ENCODE data around the gene CACNA1E.

CACNA1E gene

DNA sequence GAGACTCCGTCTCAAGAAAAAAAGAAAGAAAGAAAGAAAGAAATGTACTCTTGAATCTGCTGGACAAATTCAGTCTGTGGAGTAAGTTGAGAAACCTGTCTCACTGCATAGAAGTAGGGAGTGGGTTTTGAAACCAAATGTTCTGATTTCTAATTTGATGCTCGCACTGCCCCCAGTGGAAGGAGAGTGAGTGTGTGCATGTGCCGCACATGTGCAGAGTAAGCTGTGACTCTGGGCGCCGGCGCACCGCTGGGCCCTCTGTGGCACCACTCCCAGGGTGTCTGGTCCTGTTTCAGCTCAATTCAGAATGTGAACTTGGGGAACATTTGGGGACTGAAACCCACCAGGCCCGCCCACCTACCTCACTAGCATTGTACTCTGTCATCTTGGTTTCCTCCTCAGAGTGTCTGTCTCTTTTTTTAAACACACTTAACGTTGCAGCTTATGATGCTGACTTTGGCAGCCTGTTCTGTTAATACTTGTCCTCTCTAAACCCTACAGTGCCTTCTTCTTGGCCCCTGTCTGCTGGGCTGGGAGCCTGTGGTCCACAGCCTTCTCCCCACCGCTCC lies 104.6 kb downstream of the CACNA1E start:
- DNase-seq (ENCODE audit: low spot score), result peak; percentile 41

DNA sequence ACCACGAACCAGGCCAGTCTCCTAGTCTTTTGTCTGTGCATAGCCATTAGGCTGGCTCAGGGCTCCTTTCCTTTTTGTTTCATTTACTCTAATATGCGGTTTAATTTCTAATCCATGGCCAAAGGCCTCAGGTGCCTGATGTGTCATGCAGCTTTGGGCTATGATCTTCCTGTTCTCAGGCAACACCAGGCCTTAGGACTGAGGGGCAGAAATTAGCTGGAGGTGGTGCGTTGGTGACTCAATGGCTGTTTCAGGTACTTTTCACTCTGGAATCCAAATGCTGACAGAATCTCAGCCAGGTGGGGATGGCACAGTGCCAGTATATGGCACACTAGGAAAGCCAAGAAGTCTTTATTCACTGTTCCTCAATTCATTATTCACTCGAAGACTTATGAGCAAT lies 105.3 kb downstream of the CACNA1E start:
- no peak for DNase-seq (ENCODE audit: low spot score)

DNA sequence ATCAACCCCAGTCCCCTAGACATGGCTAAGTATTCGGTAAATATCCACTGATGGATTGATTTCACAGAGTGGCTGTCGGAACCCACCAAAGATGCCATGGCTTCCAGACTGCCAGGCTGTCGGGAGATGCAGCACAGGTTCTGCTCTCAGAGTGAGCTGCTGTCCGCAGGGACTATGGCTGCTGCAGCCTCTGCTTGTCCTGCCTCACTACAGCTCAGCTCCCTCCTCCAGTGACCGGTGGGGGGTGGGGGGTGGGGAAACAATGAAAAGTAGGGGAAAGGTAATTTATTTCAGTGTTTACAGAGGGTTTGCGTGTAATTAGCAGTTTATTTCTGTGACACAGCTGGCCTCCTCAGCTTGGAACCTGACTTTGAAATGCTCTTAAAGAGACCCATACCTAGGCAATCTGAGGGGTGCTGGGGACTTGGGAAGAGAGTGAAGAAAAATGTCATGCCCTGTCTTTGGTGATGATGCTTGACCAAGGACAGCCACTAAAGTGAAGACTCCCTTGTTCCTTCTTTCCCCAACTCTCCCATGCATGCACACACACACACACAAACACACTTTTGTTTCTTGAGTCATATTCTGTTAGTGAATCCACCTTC lies 109.0 kb downstream of the CACNA1E start:
- peak; percentile 42 for DNase-seq (ENCODE audit: low spot score)

DNA sequence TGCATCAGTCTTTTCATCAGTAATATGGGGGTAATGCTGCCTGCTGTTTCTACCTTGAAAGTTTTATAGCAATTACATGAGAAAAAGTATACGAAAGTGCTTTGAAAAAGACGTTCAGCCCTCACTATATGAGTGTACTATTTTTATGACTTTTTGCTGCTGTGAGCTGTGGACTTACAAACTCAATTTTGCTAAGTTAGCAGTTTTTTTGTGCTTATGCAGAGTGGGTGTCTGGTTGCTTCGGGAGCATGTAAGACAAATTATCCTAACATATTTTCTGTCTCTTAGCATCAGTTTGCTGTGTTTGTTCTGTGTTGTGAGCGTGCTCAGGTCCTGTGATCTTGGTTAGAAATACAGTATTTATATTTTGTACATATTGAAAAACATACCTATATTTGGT lies 109.7 kb downstream of the CACNA1E start:
- DNase-seq (ENCODE audit: low spot score), result no peak

DNA sequence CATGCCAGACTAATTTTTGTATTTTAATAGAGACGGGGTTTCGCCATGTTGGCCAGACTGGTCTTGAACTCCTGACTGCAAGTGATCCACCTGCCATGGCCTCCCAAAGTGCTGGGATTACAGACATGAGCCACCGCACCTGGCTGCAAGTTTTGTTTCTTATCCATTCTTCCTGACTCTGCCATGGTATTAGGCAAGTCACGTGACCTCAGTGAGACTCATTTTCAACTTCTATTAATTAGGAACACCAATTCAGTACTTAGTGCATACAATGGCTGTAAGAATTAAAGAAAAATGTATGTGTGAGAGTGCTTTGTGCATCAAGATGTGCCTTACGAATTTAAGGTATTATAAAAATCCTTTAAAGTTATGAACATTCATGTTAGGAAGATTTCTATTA lies 111.2 kb downstream of the CACNA1E start:
- no peak for DNase-seq (ENCODE audit: low spot score)

DNA sequence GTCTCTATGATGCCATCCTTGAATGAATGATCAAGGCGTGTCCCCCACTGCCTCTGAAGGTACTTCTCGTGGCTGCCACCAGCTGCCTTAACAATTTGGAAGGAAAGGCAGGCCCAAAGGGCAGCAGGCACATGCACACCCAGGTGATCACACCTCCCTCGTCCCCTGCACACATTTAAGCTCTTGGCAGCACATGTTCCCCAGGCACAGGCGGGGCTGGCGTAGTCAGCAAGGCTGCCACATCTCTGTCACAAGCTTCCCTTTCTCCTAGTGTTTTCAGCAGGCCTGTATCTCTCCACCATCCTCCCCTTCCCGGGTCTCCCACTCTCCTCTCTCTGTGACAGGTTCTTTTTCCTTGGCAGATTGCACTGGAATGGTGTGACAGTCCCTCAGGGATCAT lies 111.9 kb downstream of the CACNA1E start:
- no peak for DNase-seq (ENCODE audit: low spot score)

DNA sequence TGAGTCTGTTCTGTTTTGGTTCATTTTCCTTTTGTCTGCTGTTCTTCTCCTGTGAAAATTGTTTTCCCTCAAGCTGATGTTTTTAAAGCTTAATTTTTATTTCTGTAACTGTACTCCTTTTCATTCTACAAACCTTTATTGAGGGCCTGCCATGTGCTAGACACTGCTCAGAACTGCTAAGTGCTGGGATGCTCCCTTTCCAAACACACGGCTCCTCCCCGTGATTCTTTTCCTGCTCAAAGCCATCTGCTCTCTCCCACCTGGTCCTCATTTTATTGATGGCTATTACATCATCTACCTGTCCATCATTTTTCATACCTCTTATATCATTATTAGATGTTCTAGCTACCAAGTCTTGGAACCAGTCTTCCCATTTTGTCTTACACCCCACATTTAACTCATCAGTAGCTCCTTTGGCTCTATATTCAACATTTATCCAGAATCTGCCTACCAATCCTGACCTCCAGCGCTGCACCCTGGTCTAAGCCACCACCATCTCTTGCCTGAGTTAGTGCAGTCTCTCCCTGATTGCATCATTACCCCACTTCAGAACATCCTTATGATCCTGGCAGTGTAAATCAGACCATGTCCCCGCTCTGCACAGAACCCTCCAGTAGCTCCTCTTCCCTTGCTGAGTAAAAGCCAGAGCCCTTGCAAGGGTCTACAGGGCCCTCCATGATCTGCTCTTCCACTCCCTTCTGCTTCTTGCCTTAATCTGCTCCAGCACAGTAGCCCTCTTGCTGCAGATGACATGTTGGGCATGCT lies 118.1 kb downstream of the CACNA1E start:
- DNase-seq (ENCODE audit: low spot score), result no peak

DNA sequence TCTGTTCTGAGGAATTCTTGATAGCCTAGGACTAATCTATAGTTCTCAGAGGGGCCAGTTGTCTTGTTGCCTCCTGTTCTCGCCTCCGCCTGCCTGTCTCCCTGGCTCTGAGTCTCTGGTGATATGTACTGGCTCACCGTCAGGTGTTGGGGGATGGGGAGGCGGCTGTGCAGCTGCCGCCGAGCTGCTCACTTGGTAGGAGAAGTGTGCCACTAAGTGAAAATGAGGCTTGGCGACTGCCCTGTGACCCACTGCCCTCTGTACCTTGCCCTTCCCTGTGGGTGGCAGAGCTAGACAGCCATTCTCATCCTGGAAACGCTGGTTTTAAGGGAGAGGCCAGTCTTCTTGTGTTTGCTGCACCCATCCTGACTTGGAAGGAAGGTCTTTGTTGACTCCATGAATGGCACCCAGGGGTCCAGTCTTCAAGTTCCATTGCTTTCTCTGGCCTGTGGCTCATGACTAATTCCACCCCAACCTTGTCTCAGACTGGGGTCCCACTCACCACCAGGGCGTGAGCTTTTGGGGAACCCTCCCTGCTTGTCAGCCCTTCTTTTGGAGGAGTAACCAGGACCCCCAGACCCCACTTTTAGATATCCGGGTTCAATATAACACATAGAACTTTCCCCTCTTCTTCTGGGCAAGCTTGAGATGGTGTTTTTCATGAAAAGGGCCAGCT lies 120.6 kb downstream of the CACNA1E start:
- no peak for DNase-seq (ENCODE audit: low spot score)

DNA sequence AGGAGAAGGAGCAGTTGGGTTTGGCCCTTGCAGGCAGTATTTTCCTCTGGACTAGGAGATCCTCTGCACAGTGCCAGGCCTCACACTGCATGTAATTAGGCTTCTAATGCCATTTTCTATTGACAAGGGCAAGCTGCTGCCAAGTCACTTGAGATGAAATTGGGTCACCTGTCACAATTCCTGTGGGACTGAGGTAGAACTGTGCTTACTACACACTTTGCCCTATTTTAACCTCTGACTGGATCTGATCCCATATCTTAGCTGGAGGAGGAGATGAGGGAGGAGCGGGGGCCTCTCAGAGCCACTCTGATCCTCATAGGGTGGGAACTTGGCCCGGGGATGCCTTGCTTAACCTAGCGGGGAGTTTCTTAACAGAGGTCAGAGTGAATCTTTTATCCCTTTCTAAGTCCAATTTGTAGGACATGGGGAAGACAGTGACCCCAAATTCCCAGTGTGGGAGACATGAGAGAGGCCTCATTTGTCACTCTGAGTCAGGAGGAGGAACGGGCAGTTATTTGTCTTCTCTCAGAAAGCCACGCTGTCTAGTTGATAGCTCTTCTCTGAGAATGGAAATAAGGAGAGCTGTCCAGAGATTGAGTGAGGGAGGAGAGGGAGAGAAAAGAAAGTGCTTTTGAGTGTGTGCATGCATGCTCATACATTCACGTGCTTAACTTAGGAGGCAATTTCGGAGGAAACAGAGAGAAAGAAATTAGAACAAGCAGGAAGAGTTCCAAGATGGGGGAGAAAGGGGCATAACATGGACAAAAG lies 121.3 kb downstream of the CACNA1E start:
- DNase-seq (ENCODE audit: low spot score), result no peak

DNA sequence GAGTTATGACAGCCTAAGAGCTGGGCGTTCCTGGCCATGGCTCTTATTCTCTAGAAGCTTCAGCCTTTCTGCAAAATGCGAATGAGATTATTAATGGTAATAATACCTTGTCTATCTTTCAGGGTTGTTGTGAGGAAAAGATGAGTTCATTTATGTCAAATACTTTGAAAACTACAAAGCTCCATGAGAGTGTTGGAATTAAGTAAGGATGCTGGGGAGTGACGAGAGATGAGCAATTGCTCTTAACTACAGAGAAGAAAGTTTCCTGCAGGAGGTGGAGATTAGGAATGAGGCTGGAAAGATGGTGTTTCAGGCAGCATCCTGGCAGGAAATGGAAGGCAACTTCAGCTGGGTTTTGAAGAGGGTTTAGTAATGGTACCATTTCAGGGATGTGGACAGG lies 124.2 kb downstream of the CACNA1E start:
- DNase-seq (ENCODE audit: low spot score), result no peak

DNA sequence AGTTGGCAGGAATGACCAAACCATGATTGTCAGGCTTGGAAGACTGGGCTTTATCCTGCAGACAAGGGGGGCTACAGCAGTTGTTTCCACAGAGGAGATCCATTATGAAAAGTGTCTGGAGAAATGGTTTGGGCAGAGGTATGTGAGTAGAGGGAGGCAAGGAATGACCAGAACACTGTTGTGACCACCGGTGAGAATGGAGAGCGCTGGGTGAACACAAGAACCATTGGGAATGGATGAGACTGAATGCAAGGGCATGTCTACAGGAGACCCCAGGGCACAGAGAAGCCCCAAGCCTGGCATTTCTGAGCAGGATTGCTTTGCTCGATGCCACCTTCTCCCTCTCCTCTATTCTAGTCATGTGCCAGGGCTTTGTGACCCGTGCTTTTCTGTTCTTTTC lies 125.1 kb downstream of the CACNA1E start:
- no peak for DNase-seq (ENCODE audit: low spot score)

DNA sequence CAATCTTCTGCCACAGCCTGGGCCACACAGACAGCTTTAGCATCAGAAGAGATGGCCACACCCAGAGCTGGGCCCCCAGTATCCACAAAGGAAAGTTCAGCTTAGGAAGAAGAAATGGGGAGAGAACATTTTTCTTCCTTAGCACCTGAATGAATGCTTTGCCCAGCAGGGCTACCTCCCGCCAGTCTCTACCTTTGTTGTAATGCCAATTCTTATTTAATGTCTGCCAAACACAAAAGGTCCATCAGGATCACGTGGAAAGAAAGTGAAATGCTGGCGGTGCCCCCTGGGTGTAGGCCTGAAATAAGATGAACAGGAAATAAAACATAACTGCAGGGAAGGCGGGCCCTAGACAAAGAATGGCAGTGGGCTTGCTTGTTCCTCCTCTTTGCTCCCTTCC lies 125.6 kb downstream of the CACNA1E start:
- peak; percentile 33 for DNase-seq (ENCODE audit: low spot score)

DNA sequence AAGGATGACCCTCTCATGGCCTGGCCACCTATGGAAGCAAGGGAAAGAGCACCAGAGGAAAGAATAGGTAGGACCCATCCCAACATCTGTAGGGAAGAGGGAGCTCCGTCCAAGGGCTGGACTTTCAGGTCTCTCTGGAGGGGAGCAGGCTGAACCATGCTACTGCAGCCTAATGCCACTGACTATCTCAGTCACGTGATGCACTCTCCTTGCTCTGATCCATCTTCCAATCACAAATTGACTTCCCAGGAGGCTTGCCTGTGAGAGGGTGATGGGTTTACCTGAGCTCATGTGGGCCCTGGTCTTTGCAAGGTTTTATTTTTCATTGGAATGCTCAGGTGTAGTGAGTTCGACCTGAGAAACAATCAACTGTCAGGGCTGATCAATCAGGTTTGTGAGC lies 128.8 kb downstream of the CACNA1E start:
- DNase-seq (ENCODE audit: low spot score), result no peak

DNA sequence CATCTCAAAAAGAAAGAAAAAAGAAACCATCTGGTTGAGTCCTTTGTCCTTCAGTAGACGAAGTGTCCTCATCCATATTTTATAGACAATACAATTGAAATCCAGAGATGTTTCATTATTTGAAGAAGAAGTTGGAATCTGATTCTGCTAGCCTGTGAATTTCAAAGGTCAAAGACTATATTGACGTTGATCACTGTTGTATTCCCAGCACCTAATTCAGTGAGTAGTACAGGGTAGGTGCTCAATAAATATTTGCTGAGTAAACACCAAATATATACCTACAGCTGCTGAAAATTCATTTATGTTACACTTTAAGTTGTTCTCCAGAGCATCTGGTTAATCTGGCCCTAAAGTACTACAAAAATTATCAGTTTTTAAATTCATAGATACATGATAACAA lies 135.2 kb downstream of the CACNA1E start:
- no peak for DNase-seq (ENCODE audit: low spot score)

DNA sequence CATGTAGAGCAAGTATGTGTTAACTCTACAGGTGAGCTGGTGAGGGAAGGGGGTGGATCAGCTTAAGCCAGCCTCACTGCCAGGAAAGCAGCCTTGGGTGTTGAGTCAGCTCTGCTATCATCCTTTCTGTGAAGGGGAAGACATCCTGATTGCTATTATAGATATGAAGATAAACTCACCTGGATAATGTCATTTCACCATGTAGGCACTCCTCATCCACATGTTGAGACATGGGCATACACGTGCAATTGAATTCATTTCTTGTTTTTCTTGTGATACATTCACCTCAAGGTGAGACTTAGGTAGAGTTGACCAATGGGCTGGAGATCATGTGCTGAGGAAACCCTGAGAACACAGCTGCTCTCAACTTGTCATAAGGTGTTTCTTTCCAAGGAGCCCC lies 136.9 kb downstream of the CACNA1E start:
- no peak for DNase-seq (ENCODE audit: low spot score)

DNA sequence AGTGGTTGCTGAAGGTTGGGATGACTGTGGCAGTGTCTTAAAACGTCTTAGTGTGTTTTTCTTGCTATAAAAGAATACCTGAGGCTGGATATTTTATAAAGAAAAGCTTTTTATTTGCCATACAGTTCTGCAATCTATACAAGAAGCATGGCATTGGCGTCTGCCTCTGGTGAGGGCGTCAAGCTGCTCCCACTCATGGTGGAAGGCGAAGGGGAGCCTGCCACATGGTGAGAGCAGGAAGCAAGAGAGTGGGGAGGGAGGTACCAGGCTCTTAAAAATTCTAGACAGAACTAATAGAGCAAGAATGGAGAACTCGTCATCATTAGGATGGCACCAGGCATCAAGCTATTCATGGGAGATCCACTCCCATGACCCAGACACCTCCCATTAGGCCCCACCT lies 140.5 kb downstream of the CACNA1E start:
- no peak for DNase-seq (ENCODE audit: low spot score)

DNA sequence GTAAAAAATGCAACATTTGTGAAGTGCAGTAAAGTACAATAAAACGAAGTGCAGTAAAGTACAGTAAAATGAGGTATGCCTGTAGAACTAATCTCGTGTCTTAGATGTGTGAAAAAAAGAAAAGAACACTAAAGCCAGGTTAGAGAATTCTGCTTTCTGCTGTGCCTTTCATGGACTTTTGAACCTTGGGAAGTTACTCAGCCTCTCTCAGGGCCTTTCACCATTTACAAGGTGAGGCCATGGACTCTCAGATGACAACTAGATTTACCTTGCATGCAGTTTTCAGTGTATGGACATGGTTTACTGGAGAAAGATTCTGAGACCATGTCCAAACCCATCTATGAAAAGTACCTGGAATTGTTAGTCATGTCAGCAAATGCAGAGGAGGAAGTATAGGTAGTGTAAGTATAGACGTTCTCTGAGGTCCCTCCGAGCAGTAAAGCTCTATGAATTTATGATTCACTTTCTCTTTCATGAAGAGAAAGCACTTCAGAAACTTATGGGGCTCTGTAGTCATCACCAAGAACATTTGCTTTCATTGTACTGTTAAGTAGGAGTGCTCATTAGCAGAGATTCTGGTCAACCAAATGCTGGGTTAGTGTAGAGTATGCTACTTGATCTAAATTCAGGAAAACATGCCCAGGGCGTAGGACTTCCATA lies 143.1 kb downstream of the CACNA1E start:
- no peak for DNase-seq (ENCODE audit: low spot score)

DNA sequence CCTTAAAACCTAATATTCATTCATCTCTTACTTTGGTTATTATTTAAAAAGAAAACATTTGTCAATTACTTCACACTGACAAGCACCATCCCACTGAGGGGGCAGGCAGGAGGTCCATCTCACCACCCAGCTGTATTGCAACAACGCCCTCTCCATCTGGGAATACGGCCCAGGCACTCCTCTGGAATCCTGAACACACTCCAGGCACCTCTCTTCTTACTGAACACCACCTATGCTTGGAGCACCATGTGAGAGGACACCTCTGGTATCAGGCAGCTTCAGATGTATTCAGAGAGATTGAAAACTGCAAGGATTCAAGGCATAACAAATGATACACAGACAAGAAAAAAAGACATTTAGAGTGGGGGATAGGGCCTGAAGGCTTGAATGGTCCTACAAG lies 147.1 kb downstream of the CACNA1E start:
- DNase-seq (ENCODE audit: low spot score), result no peak

DNA sequence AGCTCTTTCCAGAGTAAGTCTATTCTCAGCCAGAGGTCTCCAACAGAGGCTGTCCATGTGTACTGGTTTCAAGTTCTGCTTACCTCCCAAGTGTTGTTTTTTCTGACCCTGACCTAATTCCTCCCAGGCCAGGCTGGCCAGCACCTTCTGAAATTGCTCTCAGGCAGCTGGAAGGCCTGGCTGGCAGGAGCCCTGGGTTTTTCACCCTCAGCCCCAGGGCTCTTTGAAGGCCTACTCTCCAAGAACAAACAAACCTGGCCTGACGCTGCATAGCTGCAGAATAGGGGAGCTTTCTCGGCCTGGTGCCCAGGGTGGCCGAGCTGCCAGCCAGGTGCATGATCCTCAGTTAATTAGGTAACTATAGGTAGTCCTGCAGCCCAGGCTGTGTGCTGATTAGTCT lies 147.5 kb downstream of the CACNA1E start:
- no peak for DNase-seq (ENCODE audit: low spot score)

DNA sequence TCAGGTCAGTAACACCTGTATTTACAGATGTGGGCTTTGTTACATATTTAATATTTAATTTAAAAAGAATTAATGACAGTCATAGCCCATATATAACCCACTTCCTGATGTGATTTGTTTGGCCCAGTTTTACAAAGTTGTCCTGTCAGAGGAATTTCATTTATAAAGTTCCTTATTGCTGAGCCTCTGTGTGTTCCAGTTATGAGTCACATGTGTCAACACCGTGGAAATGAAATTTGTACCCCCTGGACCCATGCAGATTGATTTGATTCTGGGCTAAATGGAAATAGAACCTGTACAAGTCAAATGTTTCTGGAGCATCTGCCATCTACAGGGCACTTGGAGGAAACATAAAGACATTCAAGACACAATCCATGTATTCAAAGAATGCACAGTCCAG lies 149.2 kb downstream of the CACNA1E start:
- DNase-seq (ENCODE audit: low spot score), result no peak

DNA sequence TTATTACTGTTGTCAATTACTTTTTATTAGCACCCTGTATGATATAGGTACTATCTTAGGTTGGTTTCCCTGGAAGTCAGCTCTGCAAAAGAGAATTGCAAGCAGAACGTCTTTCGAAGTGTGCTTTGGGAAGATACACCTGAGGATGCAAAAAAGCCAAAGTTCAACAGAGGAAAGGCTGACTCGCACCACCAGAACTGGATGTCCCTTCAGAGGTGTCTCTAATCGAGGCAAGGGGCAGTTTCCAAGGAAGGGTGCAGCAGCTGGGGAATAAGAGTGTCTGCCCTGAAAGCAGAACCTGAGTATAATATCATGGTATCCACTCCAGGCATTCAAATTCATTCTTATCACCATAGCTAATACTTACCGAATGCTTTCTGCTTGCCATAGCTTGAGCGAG lies 149.6 kb downstream of the CACNA1E start:
- no peak for DNase-seq (ENCODE audit: low spot score)

DNA sequence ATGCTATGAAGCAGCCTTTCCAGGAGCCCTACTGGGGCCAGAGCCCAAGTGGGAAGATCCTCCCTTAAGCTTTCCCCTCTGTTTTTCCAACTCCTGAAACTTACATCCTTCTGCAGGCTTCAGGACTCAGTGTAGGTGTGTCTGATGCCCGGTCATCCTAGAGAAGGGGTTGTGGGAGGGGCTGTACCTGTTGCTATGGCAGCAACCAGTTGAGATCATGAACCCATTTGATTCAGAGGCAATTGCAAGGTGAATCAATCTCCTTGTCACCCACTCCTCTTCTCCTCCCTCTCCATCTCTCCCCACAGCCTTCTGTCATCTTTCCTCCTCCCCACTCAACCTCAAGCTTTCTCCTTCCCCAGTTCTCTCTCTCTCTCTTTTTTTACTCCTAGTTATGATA lies 151.8 kb downstream of the CACNA1E start:
- DNase-seq (ENCODE audit: low spot score), result no peak

All from iPS-NIHi11 (cell line).